ENCODE data around the gene TNFRSF12A.
"Not testable (repeated sequence)": the region's sequence is repeated elsewhere in the genome, so short reads cannot be mapped to it uniquely, and the experiment has no call there.

TNFRSF12A gene

DNA sequence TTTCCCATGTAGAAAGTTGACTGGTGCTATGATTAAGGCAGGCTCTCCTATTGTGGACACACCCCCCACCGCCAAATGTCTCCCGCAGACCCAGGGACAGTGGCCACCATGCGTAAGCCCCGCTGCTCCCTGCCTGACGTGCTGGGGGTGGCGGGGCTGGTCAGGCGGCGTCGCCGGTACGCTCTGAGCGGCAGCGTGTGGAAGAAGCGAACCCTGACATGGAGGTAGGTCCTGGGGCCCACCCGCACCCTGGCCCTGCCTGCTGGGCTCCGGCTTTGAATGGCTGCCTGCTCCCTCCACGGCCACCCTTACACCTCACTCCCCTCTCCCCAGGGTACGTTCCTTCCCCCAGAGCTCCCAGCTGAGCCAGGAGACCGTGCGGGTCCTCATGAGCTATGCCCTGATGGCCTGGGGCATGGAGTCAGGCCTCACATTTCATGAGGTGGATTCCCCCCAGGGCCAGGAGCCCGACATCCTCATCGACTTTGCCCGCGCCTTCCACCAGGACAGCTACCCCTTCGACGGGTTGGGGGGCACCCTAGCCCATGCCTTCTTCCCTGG, 29.8 kb downstream of the TNFRSF12A start:
- no peak for DNase-seq
- TF ChIP-seq GATA1 (IDR thresholded peaks at IDR 0.05; ENCODE audit: low read depth, low read length) (no peak), POLR2A (IDR thresholded peaks at IDR 0.05; ENCODE audit: low read length) (no peak)

DNA sequence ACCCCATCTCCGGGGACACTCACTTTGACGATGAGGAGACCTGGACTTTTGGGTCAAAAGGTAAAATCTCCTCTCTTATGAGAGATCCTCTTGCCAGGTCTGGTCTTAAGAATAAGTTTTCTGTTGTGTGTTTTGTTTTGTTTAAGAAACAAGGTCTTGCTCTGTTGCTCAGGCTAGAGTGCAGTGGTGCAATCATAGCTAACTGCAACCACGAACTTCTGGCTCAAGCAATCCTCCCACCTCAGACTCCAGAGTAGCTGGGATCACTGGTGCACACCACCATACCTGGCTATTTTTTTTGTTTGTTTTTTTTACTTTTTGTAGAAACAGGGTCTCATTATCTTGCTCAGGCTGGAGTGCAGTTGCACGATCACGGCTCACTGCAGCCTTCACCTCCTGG, 30.3 kb downstream of the TNFRSF12A start:
- no peak for DNase-seq
- TF ChIP-seq GATA1 (IDR thresholded peaks at IDR 0.05; ENCODE audit: low read depth, low read length), result no peak
- no peak for TF ChIP-seq POLR2A (IDR thresholded peaks at IDR 0.05; ENCODE audit: low read length)

DNA sequence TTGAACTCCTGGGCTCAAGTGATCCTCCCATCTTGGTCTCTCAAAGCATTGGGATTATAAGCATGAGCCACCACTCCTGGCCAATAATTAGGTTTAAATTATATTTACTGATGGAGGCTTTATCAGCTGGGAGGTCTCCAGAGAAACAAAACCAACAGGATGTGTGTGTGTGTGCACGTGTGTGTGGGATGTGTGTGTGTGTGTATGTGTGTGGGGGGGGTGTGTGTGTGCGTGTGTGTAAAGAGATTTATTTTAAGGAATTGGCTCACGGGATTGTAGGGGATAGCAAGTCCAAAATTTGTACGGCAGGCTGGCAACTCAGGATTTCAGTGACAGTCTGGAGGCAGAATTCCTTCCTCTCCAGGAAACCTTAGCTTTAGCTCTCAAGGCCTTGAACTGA, 30.8 kb downstream of the TNFRSF12A start:
- no peak for TF ChIP-seq POLR2A (IDR thresholded peaks at IDR 0.05; ENCODE audit: low read length)
- TF ChIP-seq GATA1 (IDR thresholded peaks at IDR 0.05; ENCODE audit: low read depth, low read length), result no peak
- no peak for DNase-seq

DNA sequence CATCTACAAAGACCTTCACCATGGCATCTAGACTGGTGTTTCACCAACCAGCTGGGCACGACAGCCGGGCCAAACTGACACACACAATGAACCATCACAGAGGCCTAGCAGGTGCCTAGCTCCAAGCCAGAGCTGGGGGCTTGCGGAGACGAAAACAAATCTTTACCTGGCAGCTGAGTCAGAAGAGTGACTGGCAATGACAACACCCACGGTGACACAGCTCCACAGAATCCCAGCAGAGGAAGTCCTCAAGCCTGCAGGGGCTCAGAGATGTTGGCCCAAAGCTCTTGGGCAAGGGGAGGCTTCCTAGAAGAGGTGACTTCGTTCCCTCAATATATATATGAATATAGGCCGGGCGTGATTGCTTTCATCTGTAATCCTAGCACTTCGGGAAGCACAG, 31.3 kb downstream of the TNFRSF12A start:
- DNase-seq, result no peak
- TF ChIP-seq GATA1 (IDR thresholded peaks at IDR 0.05; ENCODE audit: low read depth, low read length) (no peak), POLR2A (IDR thresholded peaks at IDR 0.05; ENCODE audit: low read length) (no peak)

DNA sequence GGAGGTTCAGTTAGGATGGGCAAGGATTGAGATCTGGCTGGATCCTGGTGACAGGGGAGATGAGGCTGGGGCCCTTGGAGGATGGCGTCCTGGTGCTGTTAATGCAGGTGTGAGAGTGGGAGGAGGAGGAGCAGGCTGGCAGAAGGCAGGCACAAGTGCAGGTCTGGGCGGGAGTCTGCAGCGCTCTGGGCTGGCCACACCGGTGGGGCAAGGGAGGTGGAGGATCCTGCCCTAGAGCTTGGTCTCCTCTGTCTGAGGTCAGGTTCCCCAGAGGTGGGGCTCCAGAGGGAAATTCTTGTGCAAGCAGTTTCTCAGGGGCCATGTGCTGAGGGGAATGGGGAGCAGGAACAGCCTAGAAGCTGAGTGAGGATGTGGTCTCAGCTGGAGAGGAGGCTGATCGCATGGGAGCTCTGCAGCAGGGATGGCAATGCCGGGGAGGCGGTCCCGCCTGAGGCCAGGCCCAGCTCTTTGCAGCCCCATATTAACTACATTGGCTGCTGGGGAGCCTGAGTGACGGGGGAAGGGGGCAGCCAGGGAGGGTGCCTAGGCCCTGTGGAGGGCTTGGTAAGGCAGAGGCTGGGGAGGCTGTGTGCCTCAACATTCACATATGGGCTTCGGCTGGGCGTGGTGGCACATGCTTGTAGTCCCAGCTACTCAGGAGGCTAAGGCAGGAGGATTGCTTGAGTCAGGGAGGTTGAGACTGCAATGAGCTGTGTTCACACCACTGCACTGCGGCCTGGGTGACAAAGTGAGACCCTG, 32.6 kb downstream of the TNFRSF12A start:
- not testable (repeated sequence) for DNase-seq

DNA sequence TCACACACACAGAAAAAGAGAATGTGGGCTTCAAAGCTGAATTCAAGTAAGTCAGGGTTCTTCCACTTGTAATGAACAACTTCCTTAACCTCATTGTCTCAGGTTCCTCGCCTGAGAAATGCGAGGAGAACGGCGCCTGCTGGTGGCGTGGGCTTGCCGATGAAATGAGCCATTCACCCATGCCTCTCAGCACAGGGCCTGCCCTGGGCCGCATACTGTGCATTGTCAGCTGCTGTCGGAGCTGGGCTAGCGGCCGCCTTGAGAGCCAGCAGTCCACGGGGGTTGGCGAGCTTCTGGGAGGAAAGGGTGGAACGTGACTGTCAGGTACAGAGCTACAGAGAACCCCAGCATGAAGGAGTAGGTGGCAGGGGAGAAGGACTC, 33.2 kb downstream of the TNFRSF12A start:
- DNase-seq, result not testable (repeated sequence)

DNA sequence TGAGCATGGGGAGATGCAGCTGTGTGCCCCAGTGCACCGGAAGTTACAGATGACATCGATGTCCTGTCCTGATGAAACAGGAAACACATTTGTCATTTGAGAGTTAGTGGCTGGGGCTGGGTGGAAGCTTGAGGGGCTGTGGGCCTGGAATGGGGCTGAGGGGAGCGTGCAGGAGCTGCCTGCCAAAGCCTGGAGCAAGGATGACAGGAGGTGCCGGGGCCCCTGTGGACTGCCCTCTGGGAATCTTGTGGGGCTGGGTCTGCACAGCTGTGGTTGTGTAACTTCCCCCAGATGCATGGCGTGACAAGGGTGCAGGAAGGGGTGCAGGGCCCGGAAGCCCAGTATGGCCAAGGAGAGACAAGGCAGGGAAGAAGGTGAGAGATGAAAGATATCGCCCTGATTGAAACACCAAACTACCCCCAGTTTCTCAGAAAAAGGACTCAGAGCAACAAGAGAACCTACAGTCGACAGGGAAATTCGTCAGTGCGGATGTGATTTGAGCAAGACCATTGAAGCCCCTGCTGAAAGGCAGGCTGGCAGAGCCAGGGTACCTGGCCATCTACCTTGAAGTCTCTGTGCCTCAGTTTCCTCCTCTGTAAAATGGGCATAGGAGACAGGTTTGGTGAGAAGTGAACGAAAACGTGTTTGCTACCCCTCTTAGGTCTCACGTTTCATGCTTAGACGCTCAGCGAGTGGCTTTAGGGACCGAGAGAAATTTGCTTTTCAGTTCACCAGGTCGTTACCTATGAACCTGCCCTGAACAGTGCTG, 35.0 kb downstream of the TNFRSF12A start:
- DNase-seq, result no peak
- TF ChIP-seq POLR2A (IDR thresholded peaks at IDR 0.05; ENCODE audit: low read length), result no peak
- no peak for TF ChIP-seq GATA1 (IDR thresholded peaks at IDR 0.05; ENCODE audit: low read depth, low read length)

DNA sequence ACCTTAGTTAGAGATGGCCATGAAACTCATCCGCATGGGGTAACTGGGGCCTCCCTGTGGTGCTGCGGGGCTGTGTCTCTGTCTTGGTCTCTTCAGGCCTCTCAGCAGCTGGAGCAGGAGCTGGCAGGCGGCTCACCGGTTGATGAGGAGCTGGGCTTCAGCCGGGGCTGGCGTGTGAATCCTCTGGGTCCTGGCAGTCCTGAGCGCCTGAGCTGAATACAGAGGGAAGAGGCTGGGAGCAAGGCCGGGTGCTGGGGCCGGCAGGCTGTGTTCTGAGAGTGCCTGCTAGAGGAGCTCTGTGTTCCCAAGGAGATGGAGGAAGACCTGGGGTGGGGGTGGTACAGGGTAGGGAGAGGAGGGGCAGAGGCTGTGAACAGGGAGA, 35.6 kb downstream of the TNFRSF12A start:
- DNase-seq, result not testable (repeated sequence)

DNA sequence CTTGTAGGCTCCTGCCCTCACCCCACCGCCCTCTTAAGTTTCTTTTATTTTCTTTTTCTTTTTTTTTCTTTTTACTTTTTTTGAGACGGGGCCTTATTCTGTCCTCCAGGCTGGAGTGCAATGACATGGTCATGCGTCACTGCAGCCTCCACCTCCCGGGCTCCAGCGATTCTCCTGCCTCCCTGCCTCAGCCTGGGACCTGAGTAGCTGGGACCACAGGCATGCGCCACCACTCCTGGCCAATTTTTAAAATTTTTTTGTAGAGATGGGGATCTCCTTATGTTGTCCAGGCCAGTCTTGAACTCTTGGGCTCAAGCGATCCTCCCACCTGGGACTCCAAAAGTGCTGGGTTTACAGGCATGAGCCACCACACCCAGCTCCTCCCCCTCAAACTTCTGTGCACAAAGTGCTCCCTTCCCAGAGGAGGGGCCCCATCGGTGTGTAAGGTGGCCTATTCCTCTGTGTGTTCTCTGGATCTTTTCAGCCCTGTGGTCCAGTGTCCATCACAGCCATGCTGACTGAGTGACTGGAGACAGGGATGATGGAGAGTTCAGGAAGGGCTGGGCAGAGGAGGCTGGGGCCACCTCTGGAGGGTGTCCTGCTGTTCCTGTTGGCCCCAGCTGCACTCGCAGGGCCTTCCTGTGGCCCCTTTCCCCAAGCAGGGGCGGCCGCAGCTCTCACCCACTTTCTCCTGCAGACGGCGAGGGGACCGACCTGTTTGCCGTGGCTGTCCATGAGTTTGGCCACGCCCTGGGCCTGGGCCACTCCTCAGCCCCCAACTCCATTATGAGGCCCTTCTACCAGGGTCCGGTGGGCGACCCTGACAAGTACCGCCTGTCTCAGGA, 36.4 kb downstream of the TNFRSF12A start:
- DNase-seq, result no peak
- TF ChIP-seq POLR2A (IDR thresholded peaks at IDR 0.05; ENCODE audit: low read length) (no peak), GATA1 (IDR thresholded peaks at IDR 0.05; ENCODE audit: low read depth, low read length) (no peak)

DNA sequence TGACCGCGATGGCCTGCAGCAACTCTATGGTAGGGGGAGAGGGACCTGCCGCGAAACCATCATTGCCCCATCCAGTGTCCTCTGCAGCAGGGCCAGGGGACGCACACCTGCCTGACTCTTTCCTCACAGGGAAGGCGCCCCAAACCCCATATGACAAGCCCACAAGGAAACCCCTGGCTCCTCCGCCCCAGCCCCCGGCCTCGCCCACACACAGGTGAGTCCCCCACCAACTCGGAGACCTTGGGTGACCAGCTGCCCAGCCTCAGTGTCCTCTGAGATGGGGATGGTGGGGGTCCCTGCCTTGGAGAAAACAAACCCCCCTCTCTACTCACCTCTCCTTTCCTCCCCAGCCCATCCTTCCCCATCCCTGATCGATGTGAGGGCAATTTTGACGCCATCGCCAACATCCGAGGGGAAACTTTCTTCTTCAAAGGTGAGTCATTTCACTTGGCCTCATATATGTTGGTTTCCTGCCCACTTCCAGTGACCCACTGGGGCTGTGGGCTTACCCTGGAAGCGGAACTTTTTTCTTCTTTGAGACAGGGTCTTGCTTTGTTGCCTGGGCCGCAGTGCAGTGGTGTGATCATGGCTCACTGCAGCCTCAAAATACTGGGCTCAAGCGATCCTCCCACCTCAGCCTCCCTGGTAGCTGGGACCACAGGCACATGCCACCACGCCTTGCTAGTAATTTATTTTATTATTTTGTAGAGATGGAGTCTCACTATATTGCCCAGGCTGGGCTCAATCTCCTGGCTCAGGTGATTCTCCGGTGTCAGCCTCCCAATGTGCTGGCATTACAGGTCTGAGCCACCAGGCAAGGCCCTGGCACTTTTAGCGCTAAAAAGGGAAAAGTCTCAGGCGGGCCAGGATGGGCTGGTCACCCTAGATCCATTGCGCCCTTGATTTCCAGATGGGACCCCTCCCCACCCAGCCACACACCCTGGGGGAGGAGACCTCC, 37.3 kb downstream of the TNFRSF12A start:
- DNase-seq, result no peak
- TF ChIP-seq POLR2A (IDR thresholded peaks at IDR 0.05; ENCODE audit: low read length) (no peak), GATA1 (IDR thresholded peaks at IDR 0.05; ENCODE audit: low read depth, low read length) (no peak)

DNA sequence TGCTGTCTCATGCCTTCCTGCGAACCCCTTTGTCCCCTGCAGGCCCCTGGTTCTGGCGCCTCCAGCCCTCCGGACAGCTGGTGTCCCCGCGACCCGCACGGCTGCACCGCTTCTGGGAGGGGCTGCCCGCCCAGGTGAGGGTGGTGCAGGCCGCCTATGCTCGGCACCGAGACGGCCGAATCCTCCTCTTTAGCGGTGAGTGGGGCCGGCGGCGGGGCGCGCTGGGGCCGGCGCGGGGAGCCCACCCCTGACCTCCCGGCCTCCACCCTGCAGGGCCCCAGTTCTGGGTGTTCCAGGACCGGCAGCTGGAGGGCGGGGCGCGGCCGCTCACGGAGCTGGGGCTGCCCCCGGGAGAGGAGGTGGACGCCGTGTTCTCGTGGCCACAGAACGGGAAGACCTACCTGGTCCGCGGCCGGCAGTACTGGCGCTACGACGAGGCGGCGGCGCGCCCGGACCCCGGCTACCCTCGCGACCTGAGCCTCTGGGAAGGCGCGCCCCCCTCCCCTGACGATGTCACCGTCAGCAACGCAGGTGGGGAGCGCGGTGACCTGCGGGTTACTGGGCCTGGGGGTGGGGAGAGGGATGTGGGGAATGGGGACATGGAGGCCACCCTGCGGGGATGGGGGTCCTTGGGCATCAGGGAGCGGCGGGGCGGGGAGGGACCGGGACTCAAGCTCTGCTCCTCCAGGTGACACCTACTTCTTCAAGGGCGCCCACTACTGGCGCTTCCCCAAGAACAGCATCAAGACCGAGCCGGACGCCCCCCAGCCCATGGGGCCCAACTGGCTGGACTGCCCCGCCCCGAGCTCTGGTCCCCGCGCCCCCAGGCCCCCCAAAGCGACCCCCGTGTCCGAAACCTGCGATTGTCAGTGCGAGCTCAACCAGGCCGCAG, 38.2 kb downstream of the TNFRSF12A start:
- no peak for TF ChIP-seq POLR2A (IDR thresholded peaks at IDR 0.05; ENCODE audit: low read length)
- DNase-seq, result peak; percentile 52 to 60

DNA sequence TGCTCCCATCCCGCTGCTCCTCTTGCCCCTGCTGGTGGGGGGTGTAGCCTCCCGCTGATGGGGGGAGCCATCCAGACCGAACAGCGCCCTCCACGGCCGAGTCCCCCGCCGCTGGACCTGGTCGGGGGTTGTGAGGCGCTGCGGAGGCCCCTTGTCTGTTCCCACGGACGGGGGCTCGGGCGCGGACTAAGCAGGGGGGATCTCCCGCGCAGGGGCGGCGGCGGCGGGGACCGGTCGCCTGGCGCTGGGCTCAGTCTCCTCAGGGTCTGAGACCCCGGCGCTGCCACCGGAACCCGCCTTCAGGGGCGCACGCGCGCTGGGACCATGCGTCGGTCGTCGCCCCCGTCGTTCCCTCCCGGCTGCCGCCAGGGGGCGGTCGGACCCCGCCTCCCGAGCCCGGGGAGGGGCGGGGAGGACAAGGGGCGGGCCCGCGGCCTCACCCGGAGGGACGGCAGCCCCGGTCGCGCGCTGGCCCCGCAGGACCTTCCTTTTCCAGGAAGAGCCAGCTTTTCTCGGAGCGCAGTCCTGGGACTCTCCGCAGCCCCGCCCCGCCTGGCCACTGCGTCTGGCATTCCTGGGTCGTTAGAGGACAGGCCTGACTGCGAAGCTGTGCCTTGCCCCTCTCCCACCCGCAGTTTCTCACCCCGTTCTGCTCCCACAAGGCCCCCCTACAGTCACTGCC, 39.0 kb downstream of the TNFRSF12A start:
- TF ChIP-seq POLR2A (IDR thresholded peaks at IDR 0.05; ENCODE audit: low read length) (no peak), GATA1 (IDR thresholded peaks at IDR 0.05; ENCODE audit: low read depth, low read length) (no peak)
- DNase-seq, result peak; percentile 84 to 92
